Hepatocyte (in vitro differentiated cells): ENCODE data around the gene TCEA2. TPM values are rescaled to one million over a fixed set of nuclear protein-coding genes. Genes with fewer than 3 reads are reported as not detected.

Source experiments
- DNase-seq: peaks from one replicate; pipeline ENCODE4 v3.0.0-alpha.2; 2016; ENCODE audit warnings: low spot score
- H2AFZ ChIP-seq: fragments of 200-600 bp; sonication (generic); 2 replicates; pipeline ENCODE4 v1.6.0; 2016; ENCODE audit warnings: antibody characterized with exemption, mild to moderate bottlenecking
- H3K27ac ChIP-seq: fragments of 200-600 bp; sonication (generic); 2 replicates; pipeline ENCODE4 v1.5.1; 2016; ENCODE audit warnings: mild to moderate bottlenecking
- H3K27me3 ChIP-seq: fragments of 200-600 bp; sonication (generic); 2 replicates; pipeline ENCODE4 v1.6.1; 2016
- H3K36me3 ChIP-seq: fragments of 200-600 bp; sonication (generic); replicated peaks from 2 replicates; pipeline ENCODE4 v1.5.1; 2016; ENCODE audit warnings: low read depth; ENCODE audit not compliant: insufficient read depth
- H3K4me1 ChIP-seq: fragments of 200-600 bp; sonication (generic); 2 replicates; pipeline ENCODE4 v1.5.1; 2016; ENCODE audit warnings: mild to moderate bottlenecking, moderate library complexity; ENCODE audit not compliant: insufficient read depth
- H3K4me2 ChIP-seq: fragments of 200-600 bp; sonication (generic); 2 replicates; pipeline ENCODE4 v1.6.0; 2016
- H3K4me3 ChIP-seq: fragments of 200-600 bp; sonication (generic); 2 replicates; pipeline ENCODE4 v1.5.1; 2016; ENCODE audit warnings: mild to moderate bottlenecking
- H3K79me2 ChIP-seq: fragments of 200-600 bp; sonication (generic); 2 replicates; pipeline ENCODE4 v1.6.0; 2017; ENCODE audit warnings: mild to moderate bottlenecking
- H3K9me2 ChIP-seq: fragments of 200-600 bp; sonication (generic); replicated peaks from 2 replicates; pipeline ENCODE4 v1.6.0; 2017; ENCODE audit warnings: mild to moderate bottlenecking; ENCODE audit not compliant: insufficient read depth
- H3K9me3 ChIP-seq: fragments of 200-600 bp; sonication (generic); 2 replicates; pipeline ENCODE4 v1.5.1; 2016; ENCODE audit warnings: low read depth, mild to moderate bottlenecking
- H4K20me1 ChIP-seq: fragments of 200-600 bp; sonication (generic); 2 replicates; pipeline ENCODE4 v1.6.0; 2016; ENCODE audit warnings: mild to moderate bottlenecking; ENCODE audit not compliant: insufficient read depth, poor library complexity, severe bottlenecking
- EZH2 ChIP-seq: fragments of 200-600 bp; sonication (generic); IDR thresholded peaks from 2 replicates; pipeline ENCODE4 v1.6.1; 2016; ENCODE audit warnings: antibody characterized with exemption, mild to moderate bottlenecking, borderline replicate concordance
- EZH2phosphoT487 ChIP-seq: fragments of 200-600 bp; sonication (generic); IDR thresholded peaks from one replicate; pipeline ENCODE4 v1.6.1; 2018; ENCODE audit warnings: antibody characterized with exemption, mild to moderate bottlenecking, low read depth, moderate library complexity; ENCODE audit not compliant: unreplicated experiment, severe bottlenecking
- WGBS: methylation state at CpG from one replicate; pipeline ENCODE4 v1.1.6; 2016; ENCODE audit warnings: low lambda C conversion rate; ENCODE audit errors: missing lambda C conversion rate; 5-methylcytosine and 5-hydroxymethylcytosine counted together
- polyA plus RNA-seq: library from polyadenylated mRNA; unstranded; fragments of >200 nt; fragmentation: Nextera tagmentation; extraction: Ambion mirVana; gene quantifications from 2 replicates; pipeline ENCODE4 v1.2.1, GENCODE V29; 2016
- total RNA-seq: library from RNA; depleted of rRNA; stranded (reverse); fragments of >200 nt; gene quantifications from 2 replicates; pipeline ENCODE4 v1.2.3, GENCODE V29; 2014
- TF ChIP-seq, protein P1 (sequence below): fragments of 200-600 bp; sonication (generic); IDR thresholded peaks from 2 replicates; pipeline ENCODE4 v1.5.1; 2016; ENCODE audit warnings: antibody characterized with exemption, mild to moderate bottlenecking; ENCODE audit not compliant: poor library complexity

The TCEA2 gene
- total and polyA plus RNA-seq, 2 experiments from 2014 or later: 26.0 to 74.2 TPM

DNA sequence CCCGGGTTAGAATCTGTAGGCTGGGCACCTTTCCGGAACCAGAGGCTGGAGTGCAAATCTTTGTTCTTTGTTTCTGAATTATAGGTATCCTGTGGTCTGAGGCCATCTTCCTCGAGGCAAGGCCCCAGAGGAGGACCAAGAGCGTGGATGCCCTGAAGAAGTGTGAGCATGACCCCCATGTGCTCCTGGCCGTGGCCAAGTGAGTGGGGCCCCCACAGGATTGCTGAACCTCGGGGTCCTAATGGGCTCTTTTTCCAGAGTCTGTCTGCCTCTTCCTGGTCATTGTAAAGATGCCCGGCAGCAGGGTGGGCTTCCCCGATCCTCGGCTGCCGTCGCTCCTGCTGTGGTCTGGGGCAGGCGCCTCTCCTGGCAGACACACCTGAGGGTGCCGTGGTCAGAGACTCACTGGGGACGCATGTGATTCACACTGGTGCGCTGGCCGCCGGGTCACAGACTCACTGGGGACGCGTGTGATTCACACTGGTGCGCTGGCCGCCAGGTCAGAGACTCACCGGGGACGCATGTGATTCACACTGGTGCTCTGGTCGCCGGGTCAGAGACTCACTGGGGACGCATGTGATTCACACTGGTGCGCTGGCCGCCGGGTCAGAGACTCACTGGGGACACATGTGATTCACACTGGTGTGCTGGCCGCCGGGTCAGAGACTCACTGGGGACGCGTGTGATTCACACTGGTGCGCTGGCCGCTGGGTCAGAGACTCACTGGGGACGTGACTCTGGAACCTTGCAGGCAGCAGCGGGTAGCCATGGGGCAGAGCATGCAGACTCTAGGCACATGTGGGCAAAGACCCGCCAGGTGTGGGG, 33.5 kb upstream of the TCEA2 start:
- no peak for DNase-seq
- Histone ChIP-seq H3K79me2 (no peaks in the 10 kb centered on the region), H3K4me3 (no peak overlapping the region), H3K27ac (no peak overlapping the region), H2AFZ (no peak overlapping the region), H3K4me2 (no peak overlapping the region), H3K27me3 (no peaks in the 10 kb centered on the region), H4K20me1 (peaks cover 24% of the 10 kb centered on the region), H3K4me1 (peaks cover 3% of the 10 kb centered on the region), H3K9me2 (no peaks in the 10 kb centered on the region), H3K9me3 (no peaks in the 10 kb centered on the region), H3K36me3 (no peaks in the 10 kb centered on the region)
- 96% methylated on average over 37 of the region's 38 CpGs for WGBS
- TF ChIP-seq, protein P1, sequence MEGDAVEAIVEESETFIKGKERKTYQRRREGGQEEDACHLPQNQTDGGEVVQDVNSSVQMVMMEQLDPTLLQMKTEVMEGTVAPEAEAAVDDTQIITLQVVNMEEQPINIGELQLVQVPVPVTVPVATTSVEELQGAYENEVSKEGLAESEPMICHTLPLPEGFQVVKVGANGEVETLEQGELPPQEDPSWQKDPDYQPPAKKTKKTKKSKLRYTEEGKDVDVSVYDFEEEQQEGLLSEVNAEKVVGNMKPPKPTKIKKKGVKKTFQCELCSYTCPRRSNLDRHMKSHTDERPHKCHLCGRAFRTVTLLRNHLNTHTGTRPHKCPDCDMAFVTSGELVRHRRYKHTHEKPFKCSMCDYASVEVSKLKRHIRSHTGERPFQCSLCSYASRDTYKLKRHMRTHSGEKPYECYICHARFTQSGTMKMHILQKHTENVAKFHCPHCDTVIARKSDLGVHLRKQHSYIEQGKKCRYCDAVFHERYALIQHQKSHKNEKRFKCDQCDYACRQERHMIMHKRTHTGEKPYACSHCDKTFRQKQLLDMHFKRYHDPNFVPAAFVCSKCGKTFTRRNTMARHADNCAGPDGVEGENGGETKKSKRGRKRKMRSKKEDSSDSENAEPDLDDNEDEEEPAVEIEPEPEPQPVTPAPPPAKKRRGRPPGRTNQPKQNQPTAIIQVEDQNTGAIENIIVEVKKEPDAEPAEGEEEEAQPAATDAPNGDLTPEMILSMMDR: no peak
- TF ChIP-seq EZH2: no peak
- TF ChIP-seq EZH2phosphoT487: no peak

DNA sequence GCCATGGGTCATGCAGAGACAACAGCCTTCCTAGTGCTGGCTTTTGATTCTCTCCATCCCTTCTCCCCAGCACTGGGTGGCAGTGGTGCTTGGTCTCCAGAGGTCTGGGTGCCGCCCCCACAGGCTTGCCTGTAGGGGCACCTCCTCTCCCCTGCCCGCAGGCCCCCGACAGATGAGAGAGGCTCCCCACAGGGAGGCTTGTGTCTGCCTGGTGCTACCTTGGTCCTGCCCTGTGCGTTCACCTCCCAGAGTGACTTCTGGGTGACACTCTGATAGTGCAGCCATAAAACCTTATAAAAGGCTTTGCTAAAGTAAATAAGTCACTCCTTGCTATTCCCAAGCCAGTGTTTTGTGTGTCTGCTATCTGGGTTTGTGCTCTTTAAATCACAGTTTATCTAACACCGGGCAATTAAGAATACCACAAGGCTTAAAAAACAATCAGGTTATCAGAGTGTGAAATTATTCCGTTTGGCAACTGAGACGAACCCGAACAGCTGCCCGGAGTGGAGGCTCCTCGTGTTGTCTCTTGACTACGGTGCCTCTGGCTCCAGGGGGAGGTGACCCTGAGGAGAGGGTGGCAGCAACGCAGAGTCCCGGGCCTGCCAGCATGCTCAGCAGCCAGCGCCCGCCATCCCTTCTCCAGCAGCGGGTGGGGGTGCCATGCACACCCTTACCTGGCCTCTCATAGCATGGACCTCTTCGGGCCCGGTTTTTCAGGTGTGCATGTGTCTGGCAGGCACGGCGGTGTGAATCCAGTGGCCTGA, 32.4 kb upstream of the TCEA2 start:
- Histone ChIP-seq H3K9me2 (no peaks in the 10 kb centered on the region), H4K20me1 (peaks cover 20% of the 10 kb centered on the region), H3K4me3 (no peak overlapping the region), H3K4me1 (no peaks in the 10 kb centered on the region), H3K4me2 (no peak overlapping the region), H3K9me3 (no peaks in the 10 kb centered on the region), H3K36me3 (no peaks in the 10 kb centered on the region), H3K27ac (no peak overlapping the region), H3K27me3 (no peaks in the 10 kb centered on the region), H2AFZ (peak overlapping the region; percentile 43), H3K79me2 (no peaks in the 10 kb centered on the region)
- DNase-seq: peak; percentile 54
- WGBS: 68% methylated on average over 20 of the region's 20 CpGs
- TF ChIP-seq EZH2: no peak
- TF ChIP-seq EZH2phosphoT487: peak; percentile 100

DNA sequence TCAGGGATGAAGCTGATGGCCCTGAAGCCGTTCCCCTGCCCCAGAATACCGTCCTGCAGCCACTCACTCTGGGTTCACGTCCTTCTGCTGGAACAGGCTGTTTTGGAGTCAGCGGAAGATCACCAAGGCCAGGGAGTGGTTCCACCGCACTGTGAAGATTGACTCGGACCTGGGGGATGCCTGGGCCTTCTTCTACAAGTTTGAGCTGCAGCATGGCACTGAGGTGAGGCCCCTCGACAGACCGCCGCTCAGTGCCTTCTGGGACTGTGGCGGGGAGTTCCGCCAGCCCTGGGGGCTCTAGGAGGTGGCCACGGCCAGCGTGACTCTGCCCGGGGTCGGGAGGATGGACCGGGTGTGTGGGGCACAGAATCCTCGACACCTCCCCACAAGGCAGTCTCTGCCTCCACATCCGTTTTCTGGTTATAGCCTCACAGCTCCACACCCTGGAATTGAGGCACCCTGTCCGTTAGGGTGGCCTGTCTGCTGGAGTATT, 31.1 kb upstream of the TCEA2 start:
- DNase-seq: no peak
- Histone ChIP-seq H3K9me2 (no peaks in the 10 kb centered on the region), H3K27ac (no peak overlapping the region), H3K27me3 (peaks cover 6% of the 10 kb centered on the region), H3K4me3 (no peak overlapping the region), H4K20me1 (peaks cover 20% of the 10 kb centered on the region), H3K4me2 (no peak overlapping the region), H3K79me2 (no peaks in the 10 kb centered on the region), H2AFZ (no peak overlapping the region), H3K36me3 (no peaks in the 10 kb centered on the region), H3K9me3 (no peaks in the 10 kb centered on the region), H3K4me1 (no peaks in the 10 kb centered on the region)
- WGBS: 94% methylated on average over 18 of the region's 19 CpGs
- TF ChIP-seq EZH2phosphoT487 (no peak), EZH2 (no peak)
- TF ChIP-seq, protein P1: no peak
